Activated T-cell treated with anti-CD3 and anti-CD28 coated beads, Interleukin-2, amount 50 U/mL, for 48 hours (primary cell): ENCODE measurements around the gene SHPK.

Experiments
- DNase-seq, 2 experiments: peaks; one replicate each; pipeline ENCODE4 v3.0.0-alpha.2; 2020

SHPK gene

DNA sequence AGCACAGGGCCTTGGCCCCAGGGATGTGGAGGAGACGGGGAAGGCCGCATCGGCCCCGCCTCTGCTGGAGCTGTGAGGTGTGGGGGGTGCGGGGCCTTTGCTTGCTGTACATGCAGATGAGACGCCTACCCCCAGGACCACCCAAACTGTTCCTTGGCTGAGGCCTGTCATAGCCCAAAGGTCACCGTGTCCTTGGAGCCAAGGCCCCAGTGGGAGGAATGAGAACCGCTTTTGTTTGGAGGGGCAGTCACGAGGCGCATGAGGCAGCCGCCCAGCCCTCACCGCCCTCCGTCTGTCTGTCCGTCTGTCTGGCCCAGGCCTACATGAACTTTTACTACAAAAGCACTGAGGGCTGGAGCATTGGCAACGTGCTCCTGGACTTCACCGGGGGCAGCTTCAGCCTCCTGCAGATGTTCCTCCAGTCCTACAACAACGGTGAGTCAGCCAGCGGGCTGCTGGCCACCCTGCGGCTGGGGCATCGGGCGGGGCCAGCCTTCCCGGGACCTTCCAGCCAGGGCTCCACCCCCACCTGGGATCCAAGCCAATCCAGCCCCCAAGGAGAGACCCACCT is 23.6 kb upstream of the SHPK start:
- no peak for DNase-seq

DNA sequence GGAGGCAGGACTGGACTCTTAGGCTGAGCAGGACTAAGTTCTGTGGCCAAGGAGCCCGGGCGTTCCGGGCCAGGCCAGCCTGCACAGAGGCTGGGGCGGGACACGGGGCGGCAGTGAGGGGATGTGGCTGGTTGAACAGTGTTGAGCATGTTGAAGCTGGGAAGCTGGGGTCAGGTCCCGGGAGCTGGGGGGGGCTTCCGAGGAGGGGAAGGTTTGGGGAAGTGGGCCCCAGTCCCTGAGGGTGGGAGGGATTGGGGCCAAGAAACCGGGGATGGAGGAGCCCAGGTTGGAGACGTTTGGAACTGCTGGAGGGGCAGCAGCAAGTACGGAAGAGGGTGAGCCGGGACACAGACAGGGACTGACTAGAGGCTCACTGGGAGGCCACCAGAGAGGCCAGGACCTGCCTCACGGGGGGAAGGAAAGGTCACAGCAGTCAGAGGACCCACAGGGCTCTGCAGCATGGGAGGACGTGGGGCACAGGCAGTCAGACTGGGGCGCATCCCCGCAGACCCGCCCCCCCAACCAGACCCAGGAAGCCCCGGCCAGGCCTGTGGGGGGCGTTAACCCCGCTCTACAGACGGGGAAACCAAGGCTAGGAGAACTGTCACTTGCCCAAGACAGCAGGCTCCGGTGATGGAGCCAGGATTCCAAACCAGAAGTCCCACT is 22.9 kb upstream of the SHPK start:
- DNase-seq: no peak

DNA sequence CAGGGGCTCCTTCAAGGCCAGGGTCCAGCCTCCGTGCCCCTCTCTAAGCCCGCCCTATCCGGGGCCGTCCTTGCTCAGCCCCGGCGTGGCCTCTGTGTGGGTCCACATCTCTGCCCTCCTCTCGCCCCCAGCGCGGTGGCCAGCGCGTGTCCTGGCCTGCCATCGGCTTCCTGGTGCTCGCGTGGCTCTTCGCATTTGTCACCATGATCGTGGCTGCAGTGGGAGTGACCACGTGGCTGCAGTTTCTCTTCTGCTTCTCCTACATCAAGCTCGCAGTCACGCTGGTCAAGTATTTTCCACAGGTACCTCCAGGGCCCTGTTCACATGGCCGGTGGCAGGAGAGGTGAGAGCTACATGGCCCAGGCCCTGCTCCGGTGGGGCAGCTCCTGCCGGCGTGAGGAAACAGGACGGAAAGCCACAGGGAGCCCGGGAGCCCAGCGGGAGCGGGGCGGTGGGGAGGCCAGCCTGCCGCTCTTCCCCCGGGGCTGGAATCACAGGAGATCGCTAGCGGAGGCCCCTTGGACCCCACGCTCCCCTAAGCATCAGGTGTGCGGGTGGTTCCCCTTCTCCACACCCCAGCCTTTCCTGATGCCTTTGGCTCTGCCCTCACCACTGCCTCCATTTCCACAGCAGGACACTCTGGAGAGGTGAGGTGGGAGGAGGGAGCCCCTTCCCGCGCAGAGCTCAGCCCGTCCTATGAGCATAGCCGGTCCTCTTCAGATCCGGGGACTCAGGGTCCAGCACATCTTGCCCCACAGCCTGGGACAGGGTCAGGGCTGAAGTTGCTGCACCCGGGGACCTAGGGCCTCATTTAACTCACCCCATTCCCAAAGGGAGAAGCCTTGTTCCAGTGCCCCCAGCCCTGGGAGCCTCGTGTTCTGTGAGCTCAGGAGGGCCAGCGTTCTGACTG is 22.1 kb upstream of the SHPK start:
- no peak for DNase-seq

DNA sequence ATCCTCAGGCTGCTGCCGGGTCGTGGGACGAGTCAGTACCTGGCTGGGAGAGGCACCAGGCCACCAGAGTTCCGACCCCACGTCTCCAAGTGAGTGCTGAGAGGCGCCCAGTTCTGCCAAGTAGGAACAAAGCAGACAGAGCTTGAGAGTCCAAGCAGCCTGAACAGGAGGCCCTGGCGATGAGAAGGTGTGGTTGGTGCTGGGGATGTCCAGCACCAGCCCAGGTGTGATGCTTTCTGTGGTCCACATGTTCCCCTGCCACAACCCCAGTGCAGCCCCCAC is 21.5 kb upstream of the SHPK start:
- no peak for DNase-seq

DNA sequence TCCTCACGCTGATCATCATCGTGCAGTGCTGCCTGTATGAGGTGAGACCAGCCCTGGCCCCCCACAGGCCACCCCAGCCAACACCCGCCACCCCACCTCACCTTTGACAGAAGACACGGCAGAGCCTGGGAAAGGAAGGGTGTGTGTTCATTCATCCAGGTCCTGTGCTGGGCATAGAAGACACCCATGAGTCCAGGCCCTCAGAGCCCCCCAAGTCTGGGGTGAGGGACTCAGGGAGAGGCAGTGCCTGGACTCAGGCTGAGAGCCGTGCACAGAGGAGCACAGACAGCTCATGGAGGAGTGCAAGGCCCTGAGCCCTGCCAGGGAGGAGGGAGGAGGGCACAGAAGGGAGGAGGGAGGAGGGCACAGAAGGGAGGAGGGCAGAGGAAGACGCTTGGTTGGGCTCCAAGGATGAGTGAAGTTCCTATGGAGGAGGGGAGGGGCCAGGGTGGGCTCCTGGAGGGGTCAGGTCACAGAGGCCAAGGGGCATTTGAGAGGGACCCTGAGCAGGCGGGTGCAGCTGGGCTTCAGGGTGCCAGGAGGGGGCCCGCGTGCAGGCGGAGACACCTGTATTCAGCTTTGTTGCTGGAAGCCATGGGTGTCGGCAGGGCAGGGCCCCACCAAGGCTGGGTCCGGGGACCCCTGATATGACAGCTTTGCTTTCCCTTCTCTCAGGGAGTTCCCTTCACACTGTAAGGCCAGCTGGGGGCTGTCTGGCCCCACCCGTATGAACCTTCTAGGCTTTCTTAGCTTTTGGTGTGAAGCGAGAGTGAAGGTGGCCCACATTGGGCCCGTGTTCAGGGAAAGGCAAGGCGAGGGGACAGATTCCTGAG is 20.9 kb upstream of the SHPK start:
- no peak for DNase-seq

DNA sequence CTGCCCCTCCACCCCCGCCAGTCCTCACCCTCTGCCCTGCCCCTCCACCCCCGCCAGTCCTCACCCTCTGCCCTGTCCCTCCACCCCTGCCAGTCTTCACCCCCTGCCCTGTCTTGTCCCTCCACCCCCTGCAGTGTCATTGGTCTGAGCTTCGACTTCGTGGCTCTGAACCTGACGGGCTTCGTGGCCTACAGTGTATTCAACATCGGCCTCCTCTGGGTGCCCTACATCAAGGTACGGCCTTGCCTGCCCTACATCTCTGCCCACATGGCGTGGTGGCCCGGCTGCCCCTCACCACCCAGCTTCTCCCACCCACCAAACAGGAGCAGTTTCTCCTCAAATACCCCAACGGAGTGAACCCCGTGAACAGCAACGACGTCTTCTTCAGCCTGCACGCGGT is 20.3 kb upstream of the SHPK start:
- no peak for DNase-seq

DNA sequence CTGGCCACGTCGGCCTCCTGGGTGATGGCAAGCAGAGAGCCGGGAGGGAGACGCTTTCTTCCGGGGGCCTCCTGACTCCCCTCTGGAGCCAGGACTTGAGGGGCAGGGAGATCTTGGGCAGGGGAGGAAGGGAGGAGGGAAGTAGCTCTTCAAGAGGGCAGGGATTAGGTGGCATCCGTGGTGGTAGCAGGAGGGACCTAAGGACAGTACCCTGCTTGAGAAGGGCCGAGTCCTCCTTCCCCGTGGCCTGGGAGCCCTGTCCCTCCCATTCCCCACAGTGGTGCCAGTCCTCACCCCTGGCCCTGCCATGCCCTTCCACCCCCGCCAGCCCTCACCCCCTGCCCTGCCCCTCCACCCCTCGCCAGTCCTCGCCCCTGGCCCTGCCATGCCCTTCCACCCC is 19.7 kb upstream of the SHPK start:
- no peak for DNase-seq

DNA sequence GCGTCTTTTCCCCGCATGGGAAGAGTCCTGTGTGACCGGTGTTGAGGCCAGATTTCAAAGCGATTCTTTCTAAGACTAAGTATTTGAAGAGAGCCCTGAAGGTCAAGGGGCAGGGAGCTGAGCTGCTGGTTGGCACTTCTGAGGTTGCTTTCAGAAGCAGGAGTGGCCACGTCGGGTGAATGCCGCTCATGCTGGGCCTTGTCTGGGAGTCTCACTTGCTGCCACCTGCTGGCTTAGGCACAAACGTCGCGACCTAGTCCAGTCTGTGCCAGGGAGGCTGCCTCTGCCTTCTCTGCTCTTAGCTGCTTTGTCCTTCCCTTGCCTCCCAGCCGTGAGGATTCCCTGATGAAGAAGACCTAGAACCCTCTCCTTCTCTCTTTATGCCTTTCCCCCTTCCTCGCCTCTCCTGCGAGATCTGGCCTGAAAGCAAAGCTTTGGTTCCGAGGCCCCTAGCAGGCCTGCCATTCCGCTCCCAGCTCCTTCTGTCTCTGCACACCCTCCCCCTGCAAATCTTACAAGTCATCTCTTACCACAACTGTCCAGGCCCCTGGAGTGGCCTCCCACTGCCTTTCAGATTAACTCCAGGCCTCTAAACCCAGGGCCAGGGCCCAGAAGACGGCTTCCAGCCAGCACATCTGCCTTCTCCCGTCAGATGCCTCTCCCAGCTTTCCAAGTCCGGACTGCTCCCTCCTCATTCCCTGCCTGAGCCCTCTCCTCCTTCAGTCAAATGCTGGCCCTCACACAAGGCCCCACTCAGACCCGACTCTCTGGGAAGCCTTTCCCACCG is 11.9 kb upstream of the SHPK start:
- peak; percentile 65 to 70 for DNase-seq

DNA sequence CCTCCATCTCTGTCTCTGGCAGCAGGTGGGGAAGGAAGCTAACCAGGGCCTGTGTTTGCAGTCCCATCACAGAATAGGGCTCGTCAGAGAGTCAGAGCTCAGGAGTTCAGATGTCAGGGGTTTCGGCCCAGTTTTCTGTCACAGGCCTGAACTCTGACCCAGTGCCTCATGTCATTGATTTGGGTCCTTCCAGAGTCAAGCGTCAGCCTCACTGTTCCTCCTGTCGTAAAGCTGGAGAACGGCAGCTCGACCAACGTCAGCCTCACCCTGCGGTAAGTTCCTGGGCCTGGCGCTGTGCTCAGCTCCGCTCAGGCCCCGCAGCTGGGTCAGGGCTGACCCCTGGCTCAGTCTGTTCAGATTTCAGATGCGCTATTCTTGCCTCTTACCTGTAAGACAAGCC is 11.2 kb upstream of the SHPK start:
- DNase-seq: no peak

DNA sequence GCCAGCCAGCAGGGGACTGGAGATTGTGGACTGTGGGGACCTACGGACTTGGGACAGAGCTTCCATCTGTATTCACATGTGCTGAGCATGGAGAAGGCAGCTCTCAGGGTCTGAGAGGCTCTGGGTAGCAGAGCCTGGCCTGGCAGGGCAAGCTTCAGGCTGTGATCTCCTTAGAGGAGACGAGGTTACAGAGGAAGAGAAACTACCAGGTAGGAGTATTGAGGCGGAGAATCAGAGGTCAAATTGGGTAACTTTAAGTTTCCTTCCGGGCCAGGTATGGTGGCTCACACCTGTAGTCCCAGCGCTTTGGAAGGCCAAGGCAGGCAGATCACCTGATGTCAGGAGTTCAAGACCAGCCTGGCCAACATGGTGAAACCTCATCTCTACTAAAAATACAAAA is 9.3 kb upstream of the SHPK start:
- DNase-seq: no peak

DNA sequence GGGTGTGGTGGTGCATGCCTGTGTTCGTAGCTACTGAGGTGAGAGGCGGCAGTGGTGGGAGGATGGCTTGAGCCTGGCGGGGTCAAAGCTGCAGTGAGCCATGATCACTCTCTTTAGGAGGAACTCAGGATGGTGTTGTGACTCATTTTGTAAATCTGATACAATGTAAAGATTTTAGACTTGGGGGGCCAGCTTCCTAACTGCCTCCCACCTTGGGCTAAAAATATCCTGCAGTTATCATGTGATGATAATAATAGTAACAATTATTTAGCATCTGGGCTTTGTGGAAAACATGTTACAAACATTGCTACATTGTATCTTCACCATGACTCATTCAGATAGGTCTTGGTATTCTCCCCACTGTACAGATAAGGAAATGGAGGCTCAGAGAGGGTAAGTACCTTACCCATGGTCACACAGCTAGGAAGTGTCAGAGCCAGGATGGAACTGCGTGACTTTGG is 7.9 kb upstream of the SHPK start:
- peak in 1 of 2 experiments; percentile 51 for DNase-seq

DNA sequence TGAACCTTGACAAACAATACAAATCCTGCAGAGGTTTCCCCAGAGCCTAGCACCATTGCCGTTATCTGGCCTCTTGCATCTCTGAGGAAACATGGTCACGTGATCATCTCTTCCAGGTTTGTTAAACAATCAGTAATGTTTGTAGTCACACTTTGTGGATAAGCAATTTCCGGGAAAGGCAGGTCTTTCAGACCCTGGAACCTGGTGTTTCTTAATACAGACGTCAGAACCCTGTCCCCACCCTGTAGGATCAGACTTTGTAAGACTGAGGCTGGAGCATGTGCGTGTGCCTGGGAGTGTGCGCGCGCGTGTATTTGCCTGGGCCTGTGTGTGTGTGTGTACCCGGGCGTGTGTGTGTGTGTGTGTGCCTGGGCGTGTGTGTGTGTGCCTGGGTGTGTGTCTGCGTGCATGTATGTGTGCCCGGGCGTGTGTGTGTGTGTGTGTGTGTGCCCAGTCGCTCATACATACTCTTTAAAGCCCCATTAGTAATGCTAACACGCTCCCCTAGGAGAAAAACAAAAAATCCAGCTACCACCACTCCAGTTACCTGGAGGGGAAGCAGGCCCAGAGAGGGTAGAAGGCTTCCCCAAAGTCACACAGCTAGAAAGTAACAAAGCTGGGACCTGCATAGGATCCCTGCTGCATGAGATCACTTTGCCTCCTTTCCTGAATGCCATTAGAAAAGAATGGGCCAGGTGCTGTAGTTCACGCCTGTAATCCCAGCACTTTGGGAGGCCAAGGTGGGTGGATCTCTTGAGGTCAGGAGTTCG is 5.9 kb upstream of the SHPK start:
- no peak for DNase-seq

DNA sequence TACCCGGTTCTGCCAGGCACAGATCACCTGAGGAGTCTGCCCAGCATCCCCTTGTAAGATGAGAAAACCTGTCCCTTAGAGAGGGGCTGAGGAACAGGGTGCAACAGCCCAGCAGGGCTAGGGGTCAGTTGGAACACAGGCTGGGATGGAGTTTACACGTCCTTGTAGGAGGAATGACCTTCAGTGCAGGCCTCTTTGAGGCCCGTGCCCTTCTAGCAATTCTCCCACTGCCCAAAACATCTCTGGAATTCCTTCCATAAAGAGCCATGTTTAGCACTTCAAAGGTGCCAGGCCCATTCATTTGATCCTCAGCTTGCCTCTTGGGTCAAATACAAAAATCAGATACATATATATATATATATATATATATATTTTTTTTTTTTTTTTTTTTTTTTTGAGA is 5.0 kb upstream of the SHPK start:
- no peak for DNase-seq

DNA sequence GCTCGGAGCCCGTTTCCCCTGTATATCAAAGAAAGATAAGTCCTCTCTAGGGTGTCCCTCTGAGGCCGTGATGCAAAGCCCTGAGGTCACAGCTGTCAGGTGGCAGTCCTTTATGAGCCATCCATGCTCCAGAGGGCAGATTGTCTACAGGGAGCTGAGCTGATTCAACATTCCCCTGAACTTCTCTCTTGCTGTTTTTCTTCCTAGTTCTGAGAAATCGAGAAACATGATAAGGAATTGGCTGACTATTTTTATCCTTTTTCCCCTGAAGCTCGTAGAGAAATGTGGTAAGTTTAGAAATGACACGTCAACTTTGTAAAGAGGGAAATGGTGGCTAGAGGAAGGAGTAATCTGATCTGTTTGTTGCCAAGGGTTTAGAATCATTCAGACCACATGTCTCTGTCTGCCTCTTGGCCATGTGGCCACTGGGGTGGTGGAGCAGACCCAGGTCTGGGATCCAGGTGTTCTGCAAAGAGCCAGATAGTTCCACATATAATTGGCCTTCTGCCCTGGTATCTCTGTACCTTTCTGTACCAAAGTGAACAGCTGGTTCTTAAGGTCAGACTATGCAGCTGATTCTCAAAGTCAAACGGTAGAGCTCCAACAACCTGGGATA is 4.0 kb upstream of the SHPK start:
- DNase-seq: peak; percentile 57 to 68

DNA sequence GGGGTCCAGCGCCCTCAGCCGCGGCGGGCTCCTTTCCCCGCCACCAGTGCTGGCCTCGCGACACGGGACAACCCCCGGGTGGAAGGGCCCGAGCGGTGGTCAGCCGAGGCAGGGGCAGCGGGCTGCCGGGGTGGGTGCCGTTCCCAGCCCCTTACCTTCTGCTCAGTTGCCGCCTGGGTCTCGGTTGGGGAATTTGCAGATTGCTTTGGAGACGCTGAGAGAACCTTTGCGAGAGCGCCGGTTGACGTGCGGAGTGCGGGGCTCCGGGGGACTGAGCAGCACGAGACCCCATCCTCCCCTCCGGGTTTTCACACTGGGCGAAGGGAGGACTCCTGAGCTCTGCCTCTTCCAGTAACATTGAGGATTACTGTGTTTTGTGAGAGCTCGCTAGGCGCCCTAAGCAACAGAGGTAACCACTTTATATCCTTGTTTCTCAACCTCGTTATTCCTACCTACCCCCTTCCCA is 891 bp upstream of the SHPK start:
- no peak for DNase-seq

DNA sequence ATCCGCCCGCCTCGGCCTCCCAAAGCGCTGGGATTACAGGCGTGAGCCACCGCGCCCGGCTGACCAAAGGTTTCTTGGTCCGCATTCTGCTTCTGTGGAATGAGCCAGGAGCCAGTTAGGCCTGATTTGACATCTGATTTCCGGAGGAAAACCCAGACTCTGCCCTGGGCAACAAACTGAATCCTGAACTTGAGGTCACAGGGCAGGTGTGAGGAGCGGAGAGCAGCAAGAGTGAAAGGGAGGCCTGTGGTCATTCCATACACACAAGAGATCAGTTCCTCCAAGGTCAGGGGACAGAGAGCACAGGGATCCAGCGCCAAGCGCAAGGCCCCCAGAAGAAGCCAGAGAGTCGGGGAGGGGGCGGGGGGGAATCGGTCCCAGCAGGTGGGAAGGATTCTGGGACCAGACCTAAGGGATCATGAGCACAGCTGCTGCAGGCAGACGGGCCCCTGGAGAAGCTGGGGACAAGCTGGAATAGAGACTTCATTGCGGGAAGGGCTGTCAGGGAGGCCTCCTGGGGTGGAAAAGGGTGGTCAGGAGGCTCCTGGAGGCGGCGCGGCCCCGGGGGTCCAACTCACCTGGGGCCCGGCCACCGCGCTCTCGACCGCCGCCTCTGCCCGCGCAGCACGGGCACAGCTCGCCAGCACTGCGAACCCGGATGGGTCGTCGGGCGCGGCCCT is 436 bp downstream of the SHPK start:
- no peak for DNase-seq

DNA sequence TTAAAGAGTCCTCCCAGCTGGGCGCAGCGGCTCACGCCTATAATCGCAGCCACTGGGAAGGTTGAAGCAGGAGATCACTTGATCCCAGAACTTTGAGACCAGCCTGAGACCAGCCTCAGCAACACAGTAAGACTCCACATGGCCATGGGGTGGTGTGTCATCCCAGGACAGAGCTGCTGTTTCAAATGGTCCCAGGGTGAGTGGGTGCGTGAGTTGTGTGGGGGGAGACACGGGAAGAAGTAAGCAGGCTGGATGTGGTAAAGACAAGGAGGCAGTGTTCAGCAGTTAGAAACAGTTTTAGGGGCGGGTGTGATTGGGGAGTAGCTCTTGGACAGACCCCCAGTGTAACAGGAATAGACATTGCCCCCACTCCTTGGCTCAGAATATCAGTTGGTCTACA is 3.8 kb downstream of the SHPK start:
- no peak for DNase-seq

DNA sequence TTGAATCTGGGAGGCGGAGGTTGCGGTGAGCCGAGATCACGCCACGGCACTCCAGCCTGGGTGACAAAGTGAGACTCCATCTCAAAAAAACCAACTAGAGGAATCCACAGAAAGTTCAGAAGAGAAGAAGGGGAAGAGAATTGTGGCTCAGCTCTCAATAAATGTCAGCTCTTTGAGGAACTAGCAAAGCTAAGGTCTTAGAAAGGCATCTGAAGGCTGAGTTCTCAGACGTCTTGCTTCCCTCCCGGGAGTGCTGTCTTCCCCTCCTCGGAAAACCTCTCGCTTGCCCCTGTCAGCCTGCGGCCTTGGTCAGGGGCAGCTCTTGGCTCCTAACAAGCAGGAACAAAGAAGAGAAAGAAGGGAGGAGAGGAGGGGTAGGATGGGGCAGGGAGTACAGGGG is 5.3 kb downstream of the SHPK start:
- no peak for DNase-seq

DNA sequence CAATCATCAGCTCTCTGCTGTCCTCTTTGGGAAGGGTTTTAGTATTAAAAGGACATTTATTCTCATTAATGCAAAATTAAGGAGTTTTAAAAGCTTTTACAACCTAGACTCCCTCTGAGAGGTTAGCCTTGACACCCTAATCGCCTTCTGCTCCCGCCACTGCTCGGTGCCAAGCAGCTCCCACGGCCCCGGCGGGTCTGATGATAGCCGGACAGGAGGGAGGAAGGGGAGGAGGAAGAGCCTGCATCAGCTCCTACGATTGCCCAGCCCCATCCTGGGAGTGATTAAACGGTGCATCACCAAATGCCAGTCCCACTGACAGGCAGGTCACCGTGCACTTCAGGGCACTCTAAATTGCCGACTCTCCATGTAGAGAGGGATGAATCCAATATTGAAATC is 8.3 kb downstream of the SHPK start:
- DNase-seq: no peak
